GM23338 (cell line): ENCODE data around the gene ERO1A. TPM values are rescaled to one million over a fixed set of nuclear protein-coding genes. Genes with fewer than 3 reads are reported as not detected.

ENCODE experiments used
- ATAC-seq: fragments of 200-7000 bp; cut with Tn5 transposase; 3 replicates; pipeline ENCODE4 v1.9.1; 2020
- DNase-seq: peaks from one replicate; pipeline ENCODE4 v3.0.0-alpha.2; 2015; ENCODE audit warnings: low spot score
- H2AFZ ChIP-seq: fragments of 200-600 bp; sonication (generic); 2 replicates; pipeline ENCODE4 v1.8.0; 2016; ENCODE audit warnings: antibody characterized with exemption, mild to moderate bottlenecking, moderate library complexity
- H3F3A ChIP-seq: fragments of 200-600 bp; sonication (generic); replicated peaks from 2 replicates; pipeline ENCODE4 v1.8.0; 2017; ENCODE audit warnings: antibody characterized with exemption, mixed run types, low read depth
- H3K27ac ChIP-seq: fragments of 200-600 bp; sonication (generic); 2 replicates; pipeline ENCODE4 v1.6.1; 2016; ENCODE audit warnings: low read depth
- H3K27me3 ChIP-seq: fragments of 200-600 bp; sonication (generic); 2 replicates; pipeline ENCODE4 v1.8.0; 2016; ENCODE audit warnings: mild to moderate bottlenecking, mixed run types, moderate library complexity; ENCODE audit not compliant: insufficient read depth
- H3K36me3 ChIP-seq: fragments of 200-600 bp; sonication (generic); 2 replicates; pipeline ENCODE4 v1.8.0; 2016; ENCODE audit warnings: mild to moderate bottlenecking; ENCODE audit not compliant: insufficient read depth
- H3K4me1 ChIP-seq: fragments of 200-600 bp; sonication (generic); 2 replicates; pipeline ENCODE4 v1.8.0; 2016; ENCODE audit warnings: mild to moderate bottlenecking, moderate library complexity; ENCODE audit not compliant: insufficient read depth
- H3K4me2 ChIP-seq: fragments of 200-600 bp; sonication (generic); 2 replicates; pipeline ENCODE4 v1.7.1; 2017; ENCODE audit warnings: mixed run types
- H3K4me3 ChIP-seq: fragments of 200-600 bp; sonication (generic); 2 replicates; pipeline ENCODE4 v1.6.1; 2016; ENCODE audit warnings: mixed run types
- H3K79me2 ChIP-seq: fragments of 200-600 bp; sonication (generic); replicated peaks from 2 replicates; pipeline ENCODE4 v1.8.0; 2017; ENCODE audit warnings: mild to moderate bottlenecking; ENCODE audit not compliant: insufficient read depth
- H3K9me2 ChIP-seq: fragments of 200-600 bp; sonication (generic); 2 replicates; pipeline ENCODE4 v1.8.0; 2017; ENCODE audit not compliant: insufficient read depth
- H4K20me1 ChIP-seq: fragments of 200-600 bp; sonication (generic); replicated peaks from 2 replicates; pipeline ENCODE4 v1.8.0; 2017; ENCODE audit warnings: mild to moderate bottlenecking; ENCODE audit not compliant: insufficient read depth
- H3K27ac Mint-ChIP-seq: 2 replicates; pipeline ENCODE4 v1.8.0; 2020; ENCODE audit warnings: inconsistent platforms, mild to moderate bottlenecking, moderate library complexity, mixed read lengths
- H3K27me3 Mint-ChIP-seq: 3 replicates; pipeline ENCODE4 v1.8.0; 2022; ENCODE audit warnings: low read depth, mild to moderate bottlenecking, moderate library complexity, mixed read lengths, inconsistent platforms; ENCODE audit not compliant: insufficient read depth, poor library complexity
- H3K36me3 Mint-ChIP-seq: 3 replicates; pipeline ENCODE4 v1.8.0; 2021; ENCODE audit warnings: low read depth, mild to moderate bottlenecking, inconsistent platforms, moderate library complexity, mixed read lengths
- H3K4me1 Mint-ChIP-seq: 3 replicates; pipeline ENCODE4 v1.8.0; 2020; ENCODE audit warnings: mild to moderate bottlenecking, inconsistent platforms, mixed read lengths
- H3K4me3 Mint-ChIP-seq: 3 replicates; pipeline ENCODE4 v1.8.0; 2021; ENCODE audit warnings: moderate library complexity, mild to moderate bottlenecking, inconsistent platforms, mixed read lengths
- H3K9me3 Mint-ChIP-seq: 3 replicates; pipeline ENCODE4 v1.8.0; 2020; ENCODE audit warnings: moderate library complexity, mild to moderate bottlenecking, inconsistent platforms, mixed read lengths
- CREB1 ChIP-seq: fragments of 250-450 bp; sonication (Bioruptor Pico); IDR thresholded peaks from 2 replicates; pipeline ENCODE4 v1.5.0; 2020; ENCODE audit warnings: low read depth, mild to moderate bottlenecking, moderate library complexity
- EZH2 ChIP-seq: fragments of 200-600 bp; sonication (generic); IDR thresholded peaks from one replicate; pipeline ENCODE4 v1.8.0; 2017; ENCODE audit warnings: antibody characterized with exemption, mild to moderate bottlenecking, low read depth; ENCODE audit not compliant: unreplicated experiment
- EZH2phosphoT487 ChIP-seq: fragments of 200-600 bp; sonication (generic); IDR thresholded peaks from one replicate; pipeline ENCODE4 v1.8.1; 2018; ENCODE audit warnings: antibody characterized with exemption; ENCODE audit not compliant: unreplicated experiment
- JUNB ChIP-seq: IDR thresholded peaks from one replicate; pipeline ENCODE4 v1.6.1; 2016; ENCODE audit warnings: antibody characterized with exemption; ENCODE audit not compliant: unreplicated experiment
- NANOG ChIP-seq: IDR thresholded peaks from 2 replicates; pipeline ENCODE4 v1.6.1; 2016; ENCODE audit warnings: antibody characterized with exemption, borderline replicate concordance
- POLR2AphosphoS5 ChIP-seq: IDR thresholded peaks from 2 replicates; pipeline ENCODE4 v1.6.1; 2016; ENCODE audit warnings: antibody characterized with exemption, low read depth
- STAT1 ChIP-seq: IDR thresholded peaks from one replicate; pipeline ENCODE4 v1.6.1; 2016; ENCODE audit warnings: antibody characterized with exemption; ENCODE audit not compliant: unreplicated experiment
- ZNF331 ChIP-seq: fragments of 250-450 bp; sonication (Bioruptor Pico); IDR thresholded peaks from 2 replicates; pipeline ENCODE4 v1.5.0; 2020; ENCODE audit warnings: low read depth, mild to moderate bottlenecking, moderate library complexity
- polyA plus RNA-seq: library from polyadenylated mRNA; unstranded; fragments of >200 nt; fragmentation: Nextera tagmentation; extraction: Ambion mirVana; gene quantifications from 2 replicates; pipeline ENCODE4 v1.2.1, GENCODE V29; 2016
- total RNA-seq: library from RNA; depleted of rRNA; stranded (reverse); fragments of >200 nt; shearing (Covaris generic); gene quantifications from 2 replicates; pipeline ENCODE4 v1.2.3, GENCODE V29; 2014
- TF ChIP-seq, protein P1 (sequence below), 2 experiments: fragments of 200-600 bp in 1 of 2; sonication (generic) in 1 of 2; conservative IDR thresholded peaks; 2 replicates each; pipeline versions ENCODE4 v1.5.1 to v1.6.1; 2016 to 2017; ENCODE audit warnings: antibody characterized with exemption in 2 of 2, low read depth in 2 of 2, mild to moderate bottlenecking in 2 of 2, moderate library complexity in 1 of 2
- TF ChIP-seq, protein P2 (sequence below): IDR thresholded peaks from 2 replicates; pipeline ENCODE4 v1.6.1; 2016; ENCODE audit warnings: antibody characterized with exemption
- TF ChIP-seq, protein P3 (sequence below): fragments of 250-450 bp; sonication (Bioruptor Pico); IDR thresholded peaks from 2 replicates; pipeline ENCODE4 v1.5.0; 2020; ENCODE audit warnings: mild to moderate bottlenecking, moderate library complexity

Gene ERO1A
- total and polyA plus RNA-seq, 2 experiments from 2014 or later = 25.2 to 44.7 TPM

DNA sequence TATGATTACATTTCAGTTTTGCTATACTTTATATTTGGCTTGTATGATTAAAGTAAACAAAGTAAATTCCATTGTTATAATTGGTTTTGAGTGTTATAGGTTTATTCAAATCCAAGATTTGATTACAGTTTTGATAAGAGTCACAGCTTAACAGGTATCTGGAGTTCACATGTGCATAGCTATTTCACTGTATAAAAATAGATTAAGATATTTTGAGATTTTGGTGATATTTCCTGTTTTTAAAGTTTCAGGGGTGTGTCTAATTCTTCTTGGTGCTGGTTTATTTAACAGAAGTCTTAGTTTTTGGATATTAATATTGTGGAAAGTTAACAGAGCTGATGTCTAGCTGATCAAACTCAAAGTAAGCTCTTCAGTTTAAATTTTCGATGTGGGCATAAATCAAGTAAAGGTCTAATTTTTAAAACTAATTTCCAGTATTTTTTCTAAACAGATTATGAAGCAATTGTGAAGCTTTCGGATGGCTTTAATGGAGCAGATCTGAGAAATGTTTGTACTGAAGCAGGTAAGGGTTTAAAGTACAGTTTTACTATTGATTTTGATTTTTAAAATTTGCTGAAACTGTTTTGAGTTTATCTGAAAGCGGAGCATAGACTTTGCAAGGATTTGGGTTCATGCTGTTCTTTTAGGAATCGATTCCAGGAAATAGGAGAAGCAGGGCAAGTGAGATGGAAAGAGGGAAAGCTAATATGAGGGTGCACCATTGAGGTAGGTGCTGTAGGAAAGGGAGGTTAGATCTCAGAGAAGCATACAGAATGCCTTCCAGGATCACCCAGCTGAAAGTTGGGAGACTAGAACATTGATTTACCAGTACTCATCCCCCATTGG lies 28.4 kb upstream of the ERO1A start (continued):
- TF ChIP-seq, protein P1, sequence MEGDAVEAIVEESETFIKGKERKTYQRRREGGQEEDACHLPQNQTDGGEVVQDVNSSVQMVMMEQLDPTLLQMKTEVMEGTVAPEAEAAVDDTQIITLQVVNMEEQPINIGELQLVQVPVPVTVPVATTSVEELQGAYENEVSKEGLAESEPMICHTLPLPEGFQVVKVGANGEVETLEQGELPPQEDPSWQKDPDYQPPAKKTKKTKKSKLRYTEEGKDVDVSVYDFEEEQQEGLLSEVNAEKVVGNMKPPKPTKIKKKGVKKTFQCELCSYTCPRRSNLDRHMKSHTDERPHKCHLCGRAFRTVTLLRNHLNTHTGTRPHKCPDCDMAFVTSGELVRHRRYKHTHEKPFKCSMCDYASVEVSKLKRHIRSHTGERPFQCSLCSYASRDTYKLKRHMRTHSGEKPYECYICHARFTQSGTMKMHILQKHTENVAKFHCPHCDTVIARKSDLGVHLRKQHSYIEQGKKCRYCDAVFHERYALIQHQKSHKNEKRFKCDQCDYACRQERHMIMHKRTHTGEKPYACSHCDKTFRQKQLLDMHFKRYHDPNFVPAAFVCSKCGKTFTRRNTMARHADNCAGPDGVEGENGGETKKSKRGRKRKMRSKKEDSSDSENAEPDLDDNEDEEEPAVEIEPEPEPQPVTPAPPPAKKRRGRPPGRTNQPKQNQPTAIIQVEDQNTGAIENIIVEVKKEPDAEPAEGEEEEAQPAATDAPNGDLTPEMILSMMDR (conservative IDR thresholded peaks at IDR 0.05; ENCODE audit: low read depth in 2 of 2) = no peak
- TF ChIP-seq STAT1 (no peak), CREB1 (CRISPR knock-in tag) (no peak), POLR2AphosphoS5 (no peak)
- TF ChIP-seq, protein P2, sequence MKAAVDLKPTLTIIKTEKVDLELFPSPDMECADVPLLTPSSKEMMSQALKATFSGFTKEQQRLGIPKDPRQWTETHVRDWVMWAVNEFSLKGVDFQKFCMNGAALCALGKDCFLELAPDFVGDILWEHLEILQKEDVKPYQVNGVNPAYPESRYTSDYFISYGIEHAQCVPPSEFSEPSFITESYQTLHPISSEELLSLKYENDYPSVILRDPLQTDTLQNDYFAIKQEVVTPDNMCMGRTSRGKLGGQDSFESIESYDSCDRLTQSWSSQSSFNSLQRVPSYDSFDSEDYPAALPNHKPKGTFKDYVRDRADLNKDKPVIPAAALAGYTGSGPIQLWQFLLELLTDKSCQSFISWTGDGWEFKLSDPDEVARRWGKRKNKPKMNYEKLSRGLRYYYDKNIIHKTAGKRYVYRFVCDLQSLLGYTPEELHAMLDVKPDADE = no peak

DNA sequence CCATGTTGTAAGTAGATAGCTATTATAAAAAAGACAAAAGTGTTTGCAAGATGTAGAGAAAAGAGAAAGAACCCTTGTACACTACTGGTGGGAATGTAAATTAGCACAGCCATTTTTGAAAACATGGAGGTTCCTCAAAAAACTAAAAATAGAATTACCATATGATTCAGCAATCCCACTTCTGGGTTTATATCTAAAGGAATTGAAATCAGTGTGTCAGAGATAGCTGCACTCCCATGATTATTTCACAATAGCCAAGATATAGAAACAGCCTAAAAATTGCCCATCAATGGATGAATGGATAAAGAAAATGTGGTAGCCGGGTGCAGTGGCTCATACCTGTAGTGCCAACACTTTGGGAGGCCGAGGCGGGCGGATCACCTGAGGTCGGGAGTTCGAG lies 20.8 kb upstream of the ERO1A start:
- H4K20me1 ChIP-seq = no peaks in the 10 kb centered on the region; the same call in 1 of the 2 replicates
- no peak overlapping the region for H2AFZ ChIP-seq
- peaks cover 8% of the 10 kb centered on the region for H3K79me2 ChIP-seq
- peaks cover 69% of the 10 kb centered on the region for H3K36me3 ChIP-seq
- Mint-ChIP-seq H3K27ac (no peak overlapping the region), H3K4me3 (no peak overlapping the region), H3K36me3 (peaks cover 84% of the 10 kb centered on the region), H3K27me3 (no peaks in the 10 kb centered on the region), H3K9me3 (no peaks in the 10 kb centered on the region; the same call in 2 of the 3 replicates), H3K4me1 (no peaks in the 10 kb centered on the region)
- no peaks in the 10 kb centered on the region for H3K27me3 ChIP-seq
- H3K27ac ChIP-seq = no peak overlapping the region
- no peaks in the 10 kb centered on the region for H3K4me1 ChIP-seq
- H3K9me2 ChIP-seq = no peaks in the 10 kb centered on the region
- H3F3A ChIP-seq = no peaks in the 10 kb centered on the region
- H3K4me3 ChIP-seq = no peak overlapping the region
- ATAC-seq (no peak), DNase-seq (no peak)
- H3K4me2 ChIP-seq = no peak overlapping the region
- no peak for TF ChIP-seq NANOG
- TF ChIP-seq ZNF331 (CRISPR knock-in tag) = no peak
- no peak for TF ChIP-seq STAT1
- no peak for TF ChIP-seq EZH2phosphoT487
- TF ChIP-seq, protein P2 = no peak
- TF ChIP-seq, protein P3, sequence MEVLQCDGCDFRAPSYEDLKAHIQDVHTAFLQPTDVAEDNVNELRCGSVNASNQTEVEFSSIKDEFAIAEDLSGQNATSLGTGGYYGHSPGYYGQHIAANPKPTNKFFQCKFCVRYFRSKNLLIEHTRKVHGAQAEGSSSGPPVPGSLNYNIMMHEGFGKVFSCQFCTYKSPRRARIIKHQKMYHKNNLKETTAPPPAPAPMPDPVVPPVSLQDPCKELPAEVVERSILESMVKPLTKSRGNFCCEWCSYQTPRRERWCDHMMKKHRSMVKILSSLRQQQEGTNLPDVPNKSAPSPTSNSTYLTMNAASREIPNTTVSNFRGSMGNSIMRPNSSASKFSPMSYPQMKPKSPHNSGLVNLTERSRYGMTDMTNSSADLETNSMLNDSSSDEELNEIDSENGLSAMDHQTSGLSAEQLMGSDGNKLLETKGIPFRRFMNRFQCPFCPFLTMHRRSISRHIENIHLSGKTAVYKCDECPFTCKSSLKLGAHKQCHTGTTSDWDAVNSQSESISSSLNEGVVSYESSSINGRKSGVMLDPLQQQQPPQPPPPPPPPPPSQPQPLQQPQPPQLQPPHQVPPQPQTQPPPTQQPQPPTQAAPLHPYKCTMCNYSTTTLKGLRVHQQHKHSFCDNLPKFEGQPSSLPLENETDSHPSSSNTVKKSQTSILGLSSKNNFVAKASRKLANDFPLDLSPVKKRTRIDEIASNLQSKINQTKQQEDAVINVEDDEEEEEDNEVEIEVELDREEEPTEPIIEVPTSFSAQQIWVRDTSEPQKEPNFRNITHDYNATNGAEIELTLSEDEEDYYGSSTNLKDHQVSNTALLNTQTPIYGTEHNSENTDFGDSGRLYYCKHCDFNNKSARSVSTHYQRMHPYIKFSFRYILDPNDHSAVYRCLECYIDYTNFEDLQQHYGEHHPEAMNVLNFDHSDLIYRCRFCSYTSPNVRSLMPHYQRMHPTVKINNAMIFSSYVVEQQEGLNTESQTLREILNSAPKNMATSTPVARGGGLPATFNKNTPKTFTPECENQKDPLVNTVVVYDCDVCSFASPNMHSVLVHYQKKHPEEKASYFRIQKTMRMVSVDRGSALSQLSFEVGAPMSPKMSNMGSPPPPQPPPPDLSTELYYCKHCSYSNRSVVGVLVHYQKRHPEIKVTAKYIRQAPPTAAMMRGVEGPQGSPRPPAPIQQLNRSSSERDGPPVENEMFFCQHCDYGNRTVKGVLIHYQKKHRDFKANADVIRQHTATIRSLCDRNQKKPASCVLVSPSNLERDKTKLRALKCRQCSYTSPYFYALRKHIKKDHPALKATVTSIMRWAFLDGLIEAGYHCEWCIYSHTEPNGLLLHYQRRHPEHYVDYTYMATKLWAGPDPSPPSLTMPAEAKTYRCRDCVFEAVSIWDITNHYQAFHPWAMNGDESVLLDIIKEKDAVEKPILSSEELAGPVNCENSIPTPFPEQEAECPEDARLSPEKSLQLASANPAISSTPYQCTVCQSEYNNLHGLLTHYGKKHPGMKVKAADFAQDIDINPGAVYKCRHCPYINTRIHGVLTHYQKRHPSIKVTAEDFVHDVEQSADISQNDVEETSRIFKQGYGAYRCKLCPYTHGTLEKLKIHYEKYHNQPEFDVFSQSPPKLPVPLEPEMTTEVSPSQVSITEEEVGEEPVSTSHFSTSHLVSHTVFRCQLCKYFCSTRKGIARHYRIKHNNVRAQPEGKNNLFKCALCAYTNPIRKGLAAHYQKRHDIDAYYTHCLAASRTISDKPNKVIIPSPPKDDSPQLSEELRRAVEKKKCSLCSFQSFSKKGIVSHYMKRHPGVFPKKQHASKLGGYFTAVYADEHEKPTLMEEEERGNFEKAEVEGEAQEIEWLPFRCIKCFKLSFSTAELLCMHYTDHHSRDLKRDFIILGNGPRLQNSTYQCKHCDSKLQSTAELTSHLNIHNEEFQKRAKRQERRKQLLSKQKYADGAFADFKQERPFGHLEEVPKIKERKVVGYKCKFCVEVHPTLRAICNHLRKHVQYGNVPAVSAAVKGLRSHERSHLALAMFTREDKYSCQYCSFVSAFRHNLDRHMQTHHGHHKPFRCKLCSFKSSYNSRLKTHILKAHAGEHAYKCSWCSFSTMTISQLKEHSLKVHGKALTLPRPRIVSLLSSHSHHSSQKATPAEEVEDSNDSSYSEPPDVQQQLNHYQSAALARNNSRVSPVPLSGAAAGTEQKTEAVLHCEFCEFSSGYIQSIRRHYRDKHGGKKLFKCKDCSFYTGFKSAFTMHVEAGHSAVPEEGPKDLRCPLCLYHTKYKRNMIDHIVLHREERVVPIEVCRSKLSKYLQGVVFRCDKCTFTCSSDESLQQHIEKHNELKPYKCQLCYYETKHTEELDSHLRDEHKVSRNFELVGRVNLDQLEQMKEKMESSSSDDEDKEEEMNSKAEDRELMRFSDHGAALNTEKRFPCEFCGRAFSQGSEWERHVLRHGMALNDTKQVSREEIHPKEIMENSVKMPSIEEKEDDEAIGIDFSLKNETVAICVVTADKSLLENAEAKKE (CRISPR knock-in tag) = no peak
- TF ChIP-seq JUNB = no peak
- TF ChIP-seq, protein P1 (conservative IDR thresholded peaks at IDR 0.05; ENCODE audit: low read depth in 2 of 2) = no peak
- no peak for TF ChIP-seq EZH2
- TF ChIP-seq POLR2AphosphoS5 = no peak
